Esophagus squamous epithelium (tissue), 5 donors: ENCODE measurements around the gene ETFDH. TPM values are rescaled to one million over a fixed set of nuclear protein-coding genes. Genes with fewer than 3 reads are reported as not detected.
"Not testable (repeated sequence)": the region's sequence is repeated elsewhere in the genome, so short reads cannot be mapped to it uniquely, and the experiment has no call there.

Experiments
- DNase-seq: peaks from one replicate; lab custom pipeline; 2025; lab: John Stamatoyannopoulos, UW
- H3K27ac ChIP-seq, 4 donors: fragments of 200-600 bp; sonication (generic); one replicate each; pipeline ENCODE4 v1.5.1; 2016 to 2019; ENCODE audit warnings: mild to moderate bottlenecking in 1 of 4
- H3K27me3 ChIP-seq, 4 donors: fragments of 200-600 bp; sonication (generic); 1 replicate in 3 of 4; 2 replicates in 1 of 4; pipeline versions ENCODE4 v1.5.1 to v1.6.0; 2017 to 2021; ENCODE audit warnings: antibody characterized with exemption in 1 of 4
- H3K36me3 ChIP-seq, 3 donors: fragments of 200-600 bp; sonication (generic); one replicate each; pipeline ENCODE4 v1.5.1; 2016 to 2019
- H3K4me1 ChIP-seq, 3 donors: fragments of 200-600 bp; sonication (generic); one replicate each; pipeline ENCODE4 v1.5.1; 2017 to 2019
- H3K4me3 ChIP-seq, 4 donors: fragments of 200-600 bp; sonication (generic); 1 replicate in 3 of 4; 2 replicates in 1 of 4; pipeline ENCODE4 v1.5.1; 2016 to 2019; ENCODE audit warnings: mild to moderate bottlenecking in 2 of 4, moderate library complexity in 1 of 4
- H3K9me3 ChIP-seq, 3 donors: fragments of 200-600 bp; sonication (generic); one replicate each; pipeline ENCODE4 v1.5.1; 2016 to 2019
- POLR2A ChIP-seq, 4 donors: fragments of 450-650 bp; IDR thresholded peaks; one replicate each; pipeline ENCODE4 v1.6.1; 2017; ENCODE audit warnings: antibody characterized with exemption in 4 of 4, mild to moderate bottlenecking in 4 of 4, moderate library complexity in 3 of 4
- WGBS, 2 donors: methylation state at CpG; one replicate each; pipeline ENCODE4 v1.1.5; 2018; 5-methylcytosine and 5-hydroxymethylcytosine counted together
- intact Hi-C: fragments of 100-400 bp; cut with DNase I; formaldehyde crosslinking; loops from one replicate; pipeline ENCODE4 v1.15.0; 2022
- total RNA-seq, 4 donors: library from RNA; depleted of rRNA; stranded (reverse); fragments of >200 nt; gene quantifications; one replicate each; pipeline ENCODE4 v1.1.0, GENCODE V29; 2016
- TF ChIP-seq, protein P1 (sequence below), 6 experiments: fragments of 450-650 bp in 4 of 6; fragments of 200-600 bp in 2 of 6; sonication (generic) in 2 of 6; IDR thresholded peaks; one replicate each; pipeline ENCODE4 v1.5.1; 2016 to 2019; ENCODE audit warnings: antibody characterized with exemption in 6 of 6, mild to moderate bottlenecking in 4 of 6, moderate library complexity in 4 of 6
- donor health status: DM: yes; HTN: yes; CAD: no.

ETFDH gene
- total RNA-seq, 4 donors from 2014 or later: 22.0 to 66.8 (median 31.2) TPM

DNA sequence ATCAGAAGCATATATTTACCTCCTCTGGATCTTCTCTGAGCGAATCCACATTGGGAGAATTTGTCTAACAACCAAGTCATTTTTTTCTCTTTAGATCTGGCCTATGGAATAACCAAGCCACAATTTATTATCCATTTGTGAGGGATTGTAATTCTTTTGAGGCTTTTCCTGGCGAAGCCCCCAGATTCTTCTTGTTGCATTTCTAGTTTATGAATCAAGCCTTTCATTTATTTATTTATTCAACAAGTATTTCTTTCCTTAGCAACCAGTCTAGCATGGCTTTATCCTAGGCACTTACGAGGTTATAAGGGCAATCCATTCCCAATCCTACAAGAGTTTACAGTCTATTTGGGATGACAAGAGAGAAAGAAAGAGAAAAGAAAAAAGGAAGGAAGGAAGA, 78.3 kb downstream of the ETFDH start:
- no peaks in the 10 kb centered on the region for H3K36me3 ChIP-seq
- no peak for DNase-seq
- WGBS, 2 donors: 53 to 56% methylated on average over 3 of the region's 3 CpGs

DNA sequence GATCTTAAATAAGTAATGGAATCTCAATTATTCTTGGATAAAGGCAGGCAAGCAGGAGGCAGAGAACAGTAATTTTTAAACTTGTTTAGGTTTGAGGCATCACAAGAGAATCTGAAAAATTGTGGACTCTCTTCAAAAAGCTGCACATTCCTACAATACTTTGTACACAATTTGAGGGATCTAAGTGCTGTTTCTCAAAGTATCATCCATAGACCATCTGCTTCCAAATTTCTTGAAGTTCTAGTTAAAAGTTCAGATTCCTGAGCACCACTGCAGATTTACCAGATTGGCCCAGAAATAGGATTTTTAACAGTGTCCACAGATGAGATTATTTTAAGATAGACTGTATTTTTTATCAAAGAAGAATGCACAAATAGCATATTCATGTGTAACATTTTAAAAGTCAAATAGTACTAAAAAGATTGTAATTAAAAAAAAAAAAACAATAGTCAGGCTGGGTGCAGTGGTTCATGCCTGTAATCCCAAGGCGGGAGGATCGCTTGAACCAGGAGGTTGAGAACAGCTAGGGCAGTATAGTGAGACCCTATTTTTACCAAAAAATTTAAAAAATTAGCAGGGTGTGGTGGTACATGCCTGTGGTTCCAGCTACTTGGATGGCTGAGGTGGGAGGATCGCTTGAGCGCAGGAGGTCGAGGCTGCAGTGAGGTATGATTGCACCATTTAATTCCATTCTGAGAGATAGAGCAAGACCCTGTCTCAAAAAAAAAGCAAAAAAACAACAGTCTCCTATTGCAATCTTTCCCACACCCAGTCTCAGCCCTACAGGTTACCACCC, 82.5 kb downstream of the ETFDH start:
- H3K27ac ChIP-seq: no peak overlapping the region
- TF ChIP-seq, protein P1, sequence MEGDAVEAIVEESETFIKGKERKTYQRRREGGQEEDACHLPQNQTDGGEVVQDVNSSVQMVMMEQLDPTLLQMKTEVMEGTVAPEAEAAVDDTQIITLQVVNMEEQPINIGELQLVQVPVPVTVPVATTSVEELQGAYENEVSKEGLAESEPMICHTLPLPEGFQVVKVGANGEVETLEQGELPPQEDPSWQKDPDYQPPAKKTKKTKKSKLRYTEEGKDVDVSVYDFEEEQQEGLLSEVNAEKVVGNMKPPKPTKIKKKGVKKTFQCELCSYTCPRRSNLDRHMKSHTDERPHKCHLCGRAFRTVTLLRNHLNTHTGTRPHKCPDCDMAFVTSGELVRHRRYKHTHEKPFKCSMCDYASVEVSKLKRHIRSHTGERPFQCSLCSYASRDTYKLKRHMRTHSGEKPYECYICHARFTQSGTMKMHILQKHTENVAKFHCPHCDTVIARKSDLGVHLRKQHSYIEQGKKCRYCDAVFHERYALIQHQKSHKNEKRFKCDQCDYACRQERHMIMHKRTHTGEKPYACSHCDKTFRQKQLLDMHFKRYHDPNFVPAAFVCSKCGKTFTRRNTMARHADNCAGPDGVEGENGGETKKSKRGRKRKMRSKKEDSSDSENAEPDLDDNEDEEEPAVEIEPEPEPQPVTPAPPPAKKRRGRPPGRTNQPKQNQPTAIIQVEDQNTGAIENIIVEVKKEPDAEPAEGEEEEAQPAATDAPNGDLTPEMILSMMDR (IDR thresholded peaks at IDR 0.05): no peak
- no peaks in the 10 kb centered on the region for H3K4me1 ChIP-seq
- DNase-seq: no peak
- intact Hi-C loops: no loop called here
- no peaks in the 10 kb centered on the region for H3K9me3 ChIP-seq
- H3K4me3 ChIP-seq: no peak overlapping the region
- H3K36me3 ChIP-seq: no peaks in the 10 kb centered on the region
- no peaks in the 10 kb centered on the region for H3K27me3 ChIP-seq
- 91 to 98% methylated on average over 5 of the region's 5 CpGs for WGBS, 2 donors

More for the DNA sequence above, 78.3 kb downstream of the ETFDH start:
- Histone ChIP-seq H3K4me1 (no peaks in the 10 kb centered on the region), H3K4me3 (no peak overlapping the region), H3K27ac (no peak overlapping the region), H3K27me3 (no peaks in the 10 kb centered on the region), H3K9me3 (no peaks in the 10 kb centered on the region)
- intact Hi-C loops: no loop called here
- TF ChIP-seq, protein P1 (IDR thresholded peaks at IDR 0.05): no peak
- no peak for TF ChIP-seq POLR2A (IDR thresholded peaks at IDR 0.05)

DNA sequence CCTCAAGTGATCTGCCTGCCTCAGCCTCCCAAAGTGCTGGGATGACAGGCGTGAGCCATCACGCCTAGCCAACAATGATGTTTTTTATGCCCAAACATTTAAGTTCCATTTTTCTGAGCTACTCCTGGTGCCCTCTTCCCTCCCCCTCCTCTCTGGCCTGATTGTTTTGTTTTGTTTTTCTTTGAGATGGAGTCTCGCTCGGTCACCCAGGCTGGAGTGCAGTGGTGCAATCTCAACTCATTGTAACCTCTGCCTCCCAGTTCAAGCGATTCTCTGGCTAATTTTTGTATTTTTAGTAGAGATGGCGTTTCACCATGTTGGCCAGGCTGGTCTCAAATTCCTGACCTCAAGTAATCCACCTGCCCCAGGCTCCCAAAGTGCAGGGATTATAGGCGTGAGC, 83.7 kb downstream of the ETFDH start:
- H3K4me3 ChIP-seq, DNase-seq, H3K4me1 ChIP-seq, H3K9me3 ChIP-seq, H3K36me3 ChIP-seq, intact Hi-C loops, H3K27ac ChIP-seq, H3K27me3 ChIP-seq: not testable (repeated sequence)
- WGBS, 2 donors: 81 to 85% methylated on average over 7 of the region's 7 CpGs

DNA sequence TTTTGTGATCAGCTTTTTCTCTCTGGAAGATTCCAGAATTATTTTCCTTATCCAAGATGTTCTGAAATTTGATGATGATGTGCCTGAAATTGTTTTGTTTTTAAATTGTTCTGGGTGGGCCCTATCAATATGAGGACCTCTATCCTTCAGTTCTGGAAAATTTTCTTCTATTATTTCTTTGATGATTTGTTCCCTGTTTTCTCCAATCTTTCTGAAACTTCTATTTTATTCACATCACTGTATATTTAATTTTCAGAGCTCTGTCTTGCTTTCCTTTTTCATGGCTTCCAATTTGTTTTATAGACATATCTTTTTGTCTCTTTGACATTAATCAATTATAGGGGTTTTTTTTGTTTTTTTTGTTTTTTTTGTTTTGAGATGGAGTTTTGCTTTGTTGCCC, 84.5 kb downstream of the ETFDH start:
- H3K27me3 ChIP-seq: no peaks in the 10 kb centered on the region
- no peaks in the 10 kb centered on the region for H3K4me1 ChIP-seq
- intact Hi-C loops: no loop called here
- H3K27ac ChIP-seq: no peak overlapping the region
- TF ChIP-seq, protein P1 (IDR thresholded peaks at IDR 0.05): no peak
- no peak for TF ChIP-seq POLR2A (IDR thresholded peaks at IDR 0.05)
- no peaks in the 10 kb centered on the region for H3K9me3 ChIP-seq
- no peak for DNase-seq
- H3K4me3 ChIP-seq: no peak overlapping the region
- no peaks in the 10 kb centered on the region for H3K36me3 ChIP-seq

DNA sequence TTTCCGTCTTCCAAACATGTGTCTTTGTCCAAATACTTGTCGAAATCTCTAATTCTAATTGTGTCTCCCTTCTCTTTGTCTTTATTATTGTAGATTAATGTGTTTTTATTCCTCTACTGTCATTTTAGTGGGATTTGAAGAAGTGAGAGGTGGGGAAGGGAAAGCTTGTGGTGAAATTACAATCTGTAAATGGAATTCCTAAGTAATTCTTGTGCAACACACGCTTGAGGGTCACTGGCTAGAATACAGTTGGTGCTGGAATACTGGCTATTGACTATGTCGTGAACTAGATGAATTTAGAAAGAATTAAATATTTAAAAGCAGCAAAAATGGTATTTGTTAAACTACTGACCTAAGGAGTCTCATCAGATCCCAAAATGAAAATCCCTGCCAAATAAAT, 86.0 kb downstream of the ETFDH start:
- intact Hi-C loops: no loop called here
- Histone ChIP-seq H3K27ac (no peak overlapping the region), H3K4me1 (no peaks in the 10 kb centered on the region), H3K4me3 (no peak overlapping the region), H3K36me3 (no peaks in the 10 kb centered on the region), H3K9me3 (no peaks in the 10 kb centered on the region), H3K27me3 (no peaks in the 10 kb centered on the region)
- WGBS, 2 donors: 70 to 73% methylated on average over 4 of the region's 4 CpGs
- TF ChIP-seq, protein P1 (IDR thresholded peaks at IDR 0.05): no peak
- no peak for TF ChIP-seq POLR2A (IDR thresholded peaks at IDR 0.05)
- DNase-seq: no peak
